ENCODE measurements around the gene CYP2S1. TPM values are rescaled to one million over a fixed set of nuclear protein-coding genes. Genes with fewer than 3 reads are reported as not detected.

Gene CYP2S1
- total and polyA plus RNA-seq, 9 of the 15 experiments (the other 6 are each of a cell fraction or from before 2014, with no cell fraction given) = 0.07 to 1.9 (median 0.41) TPM

DNA sequence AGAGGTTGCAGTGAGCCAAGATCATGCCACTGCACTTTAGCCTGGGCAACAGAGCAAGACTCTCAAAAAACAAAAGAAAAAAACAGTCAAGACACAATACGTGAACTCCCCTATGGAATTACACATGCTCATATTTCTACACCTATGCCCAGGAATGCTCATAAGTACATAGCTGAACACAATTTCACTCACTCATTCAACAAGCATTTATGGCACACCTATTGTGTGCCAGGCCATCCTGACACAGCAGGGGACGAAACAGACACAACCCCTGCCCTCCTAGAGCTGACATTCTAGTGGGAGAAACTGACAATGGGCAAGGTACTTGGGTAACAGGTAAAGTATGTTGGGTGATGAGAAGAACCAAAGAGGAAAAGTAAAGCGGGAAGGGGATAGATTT, 35.5 kb downstream of the CYP2S1 start (continued):
- TF ChIP-seq, protein P1, sequence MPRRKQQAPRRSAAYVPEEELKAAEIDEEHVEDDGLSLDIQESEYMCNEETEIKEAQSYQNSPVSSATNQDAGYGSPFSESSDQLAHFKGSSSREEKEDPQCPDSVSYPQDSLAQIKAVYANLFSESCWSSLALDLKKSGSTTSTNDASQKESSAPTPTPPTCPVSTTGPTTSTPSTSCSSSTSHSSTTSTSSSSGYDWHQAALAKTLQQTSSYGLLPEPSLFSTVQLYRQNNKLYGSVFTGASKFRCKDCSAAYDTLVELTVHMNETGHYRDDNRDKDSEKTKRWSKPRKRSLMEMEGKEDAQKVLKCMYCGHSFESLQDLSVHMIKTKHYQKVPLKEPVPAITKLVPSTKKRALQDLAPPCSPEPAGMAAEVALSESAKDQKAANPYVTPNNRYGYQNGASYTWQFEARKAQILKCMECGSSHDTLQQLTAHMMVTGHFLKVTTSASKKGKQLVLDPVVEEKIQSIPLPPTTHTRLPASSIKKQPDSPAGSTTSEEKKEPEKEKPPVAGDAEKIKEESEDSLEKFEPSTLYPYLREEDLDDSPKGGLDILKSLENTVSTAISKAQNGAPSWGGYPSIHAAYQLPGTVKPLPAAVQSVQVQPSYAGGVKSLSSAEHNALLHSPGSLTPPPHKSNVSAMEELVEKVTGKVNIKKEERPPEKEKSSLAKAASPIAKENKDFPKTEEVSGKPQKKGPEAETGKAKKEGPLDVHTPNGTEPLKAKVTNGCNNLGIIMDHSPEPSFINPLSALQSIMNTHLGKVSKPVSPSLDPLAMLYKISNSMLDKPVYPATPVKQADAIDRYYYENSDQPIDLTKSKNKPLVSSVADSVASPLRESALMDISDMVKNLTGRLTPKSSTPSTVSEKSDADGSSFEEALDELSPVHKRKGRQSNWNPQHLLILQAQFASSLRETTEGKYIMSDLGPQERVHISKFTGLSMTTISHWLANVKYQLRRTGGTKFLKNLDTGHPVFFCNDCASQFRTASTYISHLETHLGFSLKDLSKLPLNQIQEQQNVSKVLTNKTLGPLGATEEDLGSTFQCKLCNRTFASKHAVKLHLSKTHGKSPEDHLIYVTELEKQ (CRISPR knock-in tag; IDR thresholded peaks at IDR 0.05) = no peak
- TF ChIP-seq CBX5 (IDR thresholded peaks at IDR 0.05; ENCODE audit: borderline replicate concordance, low read depth) = no peak
- no peak for TF ChIP-seq GABPB2 (CRISPR knock-in tag; conservative IDR thresholded peaks at IDR 0.05)
- no peak for TF ChIP-seq PCBP1 (IDR thresholded peaks at IDR 0.05; ENCODE audit: low read depth, low read length, poor library complexity, severe bottlenecking)
- no peak for TF ChIP-seq LARP7 (IDR thresholded peaks at IDR 0.05)
- TF ChIP-seq, protein P2, sequence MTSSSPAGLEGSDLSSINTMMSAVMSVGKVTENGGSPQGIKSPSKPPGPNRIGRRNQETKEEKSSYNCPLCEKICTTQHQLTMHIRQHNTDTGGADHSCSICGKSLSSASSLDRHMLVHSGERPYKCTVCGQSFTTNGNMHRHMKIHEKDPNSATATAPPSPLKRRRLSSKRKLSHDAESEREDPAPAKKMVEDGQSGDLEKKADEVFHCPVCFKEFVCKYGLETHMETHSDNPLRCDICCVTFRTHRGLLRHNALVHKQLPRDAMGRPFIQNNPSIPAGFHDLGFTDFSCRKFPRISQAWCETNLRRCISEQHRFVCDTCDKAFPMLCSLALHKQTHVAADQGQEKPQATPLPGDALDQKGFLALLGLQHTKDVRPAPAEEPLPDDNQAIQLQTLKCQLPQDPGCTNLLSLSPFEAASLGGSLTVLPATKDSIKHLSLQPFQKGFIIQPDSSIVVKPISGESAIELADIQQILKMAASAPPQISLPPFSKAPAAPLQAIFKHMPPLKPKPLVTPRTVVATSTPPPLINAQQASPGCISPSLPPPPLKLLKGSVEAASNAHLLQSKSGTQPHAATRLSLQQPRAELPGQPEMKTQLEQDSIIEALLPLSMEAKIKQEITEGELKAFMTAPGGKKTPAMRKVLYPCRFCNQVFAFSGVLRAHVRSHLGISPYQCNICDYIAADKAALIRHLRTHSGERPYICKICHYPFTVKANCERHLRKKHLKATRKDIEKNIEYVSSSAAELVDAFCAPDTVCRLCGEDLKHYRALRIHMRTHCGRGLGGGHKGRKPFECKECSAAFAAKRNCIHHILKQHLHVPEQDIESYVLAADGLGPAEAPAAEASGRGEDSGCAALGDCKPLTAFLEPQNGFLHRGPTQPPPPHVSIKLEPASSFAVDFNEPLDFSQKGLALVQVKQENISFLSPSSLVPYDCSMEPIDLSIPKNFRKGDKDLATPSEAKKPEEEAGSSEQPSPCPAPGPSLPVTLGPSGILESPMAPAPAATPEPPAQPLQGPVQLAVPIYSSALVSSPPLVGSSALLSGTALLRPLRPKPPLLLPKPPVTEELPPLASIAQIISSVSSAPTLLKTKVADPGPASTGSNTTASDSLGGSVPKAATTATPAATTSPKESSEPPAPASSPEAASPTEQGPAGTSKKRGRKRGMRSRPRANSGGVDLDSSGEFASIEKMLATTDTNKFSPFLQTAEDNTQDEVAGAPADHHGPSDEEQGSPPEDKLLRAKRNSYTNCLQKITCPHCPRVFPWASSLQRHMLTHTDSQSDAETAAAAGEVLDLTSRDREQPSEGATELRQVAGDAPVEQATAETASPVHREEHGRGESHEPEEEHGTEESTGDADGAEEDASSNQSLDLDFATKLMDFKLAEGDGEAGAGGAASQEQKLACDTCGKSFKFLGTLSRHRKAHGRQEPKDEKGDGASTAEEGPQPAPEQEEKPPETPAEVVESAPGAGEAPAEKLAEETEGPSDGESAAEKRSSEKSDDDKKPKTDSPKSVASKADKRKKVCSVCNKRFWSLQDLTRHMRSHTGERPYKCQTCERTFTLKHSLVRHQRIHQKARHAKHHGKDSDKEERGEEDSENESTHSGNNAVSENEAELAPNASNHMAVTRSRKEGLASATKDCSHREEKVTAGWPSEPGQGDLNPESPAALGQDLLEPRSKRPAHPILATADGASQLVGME (CRISPR knock-in tag; IDR thresholded peaks at IDR 0.05) = no peak
- no peak for TF ChIP-seq MTF1 (CRISPR knock-in tag; IDR thresholded peaks at IDR 0.05; ENCODE audit: borderline replicate concordance)
